Skin epidermis (tissue), 12 donors: ENCODE results near the gene RUNX2.
A peak's percentile ranks its signal among the peaks of the same experiment; 100 is the strongest.
"Not testable (repeated sequence)": the region's sequence is repeated elsewhere in the genome, so short reads cannot be mapped to it uniquely, and the experiment has no call there.

ENCODE experiments used
- H3K27ac ChIP-seq, 21 experiments: fragments of 200-600 bp; sonication (generic) in 11 of 21; one replicate each; pipeline ENCODE4 v1.5.0; 2020; ENCODE audit warnings: mild to moderate bottlenecking in 3 of 21, inconsistent platforms in 2 of 21, moderate library complexity in 2 of 21
- H3K4me3 ChIP-seq, 7 experiments: fragments of 200-600 bp; sonication (generic) in 2 of 7; one replicate each; pipeline ENCODE4 v1.5.0; 2020; ENCODE audit warnings: inconsistent platforms in 2 of 7, mild to moderate bottlenecking in 2 of 7, moderate library complexity in 1 of 7

RUNX2 gene

GRCh38 chr6:45667300-45667699, 339.2 kb downstream of the RUNX2 start:
- no peak overlapping the region for H3K27ac ChIP-seq
- no peak overlapping the region for H3K4me3 ChIP-seq

GRCh38 chr6:45667766-45668165, 339.6 kb downstream of the RUNX2 start:
- Histone ChIP-seq H3K4me3 (no peak overlapping the region), H3K27ac (no peak overlapping the region)

GRCh38 chr6:45668705-45669104, 340.6 kb downstream of the RUNX2 start:
- Histone ChIP-seq H3K4me3 (no peak overlapping the region), H3K27ac (no peak overlapping the region)

- H3K4me3 ChIP-seq, H3K27ac ChIP-seq: not testable (repeated sequence)
Measured at GRCh38 chr6:45673167-45673566, 345.0 kb downstream of the RUNX2 start.

GRCh38 chr6:45675166-45675565, 347.0 kb downstream of the RUNX2 start:
- peak overlapping the region in 2 of 21 experiments; percentile 29 to 34 for H3K27ac ChIP-seq
- not testable (repeated sequence) for H3K4me3 ChIP-seq

DNA sequence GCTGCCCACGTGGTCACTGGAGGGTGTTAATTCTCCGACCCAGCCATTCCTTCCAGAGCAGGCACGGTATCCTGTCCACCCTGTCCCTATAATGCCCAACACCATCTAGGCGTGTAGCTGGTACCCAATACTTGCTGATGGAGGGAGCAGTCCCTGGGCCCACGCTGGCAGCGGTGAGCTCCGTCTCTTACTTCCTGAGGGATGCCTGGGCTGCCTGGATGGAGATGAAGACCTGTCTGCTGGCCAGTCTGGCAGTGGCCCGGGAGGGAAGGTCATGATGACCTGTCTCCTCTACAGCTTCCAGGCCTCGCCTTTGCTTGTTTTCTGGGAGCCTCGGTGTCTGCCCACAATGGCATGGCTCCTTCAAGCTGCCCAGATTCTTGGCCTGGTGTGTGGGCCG, 347.5 kb downstream of the RUNX2 start:
- Histone ChIP-seq H3K27ac (peak overlapping the region in 3 of 21 experiments; percentile 29 to 34 (median 29)), H3K4me3 (no peak overlapping the region)

DNA sequence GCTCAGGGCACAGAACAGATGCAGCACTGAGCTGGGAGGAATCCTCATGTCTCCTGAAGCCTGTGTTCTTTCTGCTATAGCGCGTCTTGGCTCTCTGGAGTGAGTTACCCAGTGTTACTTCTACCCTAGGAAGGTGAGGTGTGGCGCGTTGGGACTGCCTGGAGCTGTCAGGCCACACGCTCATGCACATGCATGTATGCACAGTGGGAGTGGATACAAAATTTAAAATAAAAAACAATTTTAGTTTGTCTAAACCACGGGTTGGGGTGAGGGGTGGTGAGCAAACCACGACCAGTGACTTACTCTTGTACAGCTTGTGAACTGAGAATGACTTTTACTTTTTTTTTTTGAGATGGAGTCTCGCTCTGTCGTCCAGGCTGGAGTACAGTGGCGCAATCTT, 348.2 kb downstream of the RUNX2 start:
- Histone ChIP-seq H3K27ac (peak overlapping the region in 1 of 21 experiments; percentile 73), H3K4me3 (no peak overlapping the region)

DNA sequence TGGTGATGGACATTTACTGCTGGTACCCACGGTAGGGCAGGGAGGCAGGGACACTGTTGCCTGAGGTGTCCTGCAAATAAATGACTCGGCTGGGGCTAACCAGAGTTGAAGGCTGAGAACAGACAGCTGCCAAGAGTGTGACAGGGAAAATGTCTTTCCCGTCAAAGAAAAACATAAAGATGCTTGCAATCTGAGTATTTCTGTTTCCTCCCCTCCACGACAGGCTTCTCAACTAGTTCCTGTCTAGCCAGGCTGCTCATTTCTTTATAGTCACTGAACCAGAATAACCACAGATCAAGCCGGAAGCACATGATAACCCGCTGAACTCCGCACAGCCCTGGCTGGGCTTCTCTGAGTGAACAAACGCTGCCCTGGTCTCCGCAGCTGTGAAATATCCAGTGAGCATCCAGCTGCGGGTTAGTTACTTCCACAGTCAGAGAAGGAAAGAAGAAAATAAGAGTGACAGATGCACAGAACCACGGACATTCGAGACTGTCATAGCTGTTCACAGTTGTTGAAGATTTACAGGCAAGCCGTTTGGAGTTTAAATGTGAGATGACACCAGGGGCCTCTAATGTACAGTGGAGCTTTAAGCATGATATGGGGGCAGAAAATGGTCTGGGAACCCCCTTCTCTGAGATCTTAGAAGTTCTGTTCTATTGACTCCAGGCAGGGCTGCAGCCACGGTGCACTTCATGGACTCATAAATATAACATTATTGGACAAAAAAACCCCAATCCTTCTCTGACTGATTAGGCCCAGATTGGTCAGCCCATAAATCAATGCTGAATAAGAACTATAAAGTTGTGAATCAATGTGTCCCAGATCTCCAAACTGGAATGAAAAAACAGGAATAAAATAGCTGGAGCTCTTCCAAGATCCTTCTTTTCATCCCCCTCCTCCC, 349.5 kb downstream of the RUNX2 start:
- H3K27ac ChIP-seq: peak overlapping the region in 9 of 21 experiments; percentile 34 to 73 (median 60)

DNA sequence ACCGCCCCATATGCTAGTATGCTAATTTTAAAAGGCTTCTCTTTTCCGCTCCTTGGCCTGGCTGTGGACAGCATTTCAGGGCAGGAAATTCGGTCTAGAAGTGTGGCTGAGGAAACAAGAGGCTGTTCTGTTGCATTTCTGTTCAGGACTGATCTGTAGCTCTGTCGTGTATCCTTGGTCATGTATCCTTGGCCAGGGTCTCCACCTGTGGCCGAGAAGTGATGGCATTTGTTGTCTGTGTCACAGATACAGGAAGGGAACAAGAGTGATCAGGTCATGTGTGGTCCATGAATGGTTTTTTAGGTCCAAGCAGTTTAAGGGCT, 350.1 kb downstream of the RUNX2 start:
- Histone ChIP-seq H3K4me3 (no peak overlapping the region), H3K27ac (peak overlapping the region in 4 of 21 experiments; percentile 36 to 72 (median 62))

More for the DNA sequence above, 349.5 kb downstream of the RUNX2 start:
- H3K4me3 ChIP-seq: no peak overlapping the region

- H3K27ac ChIP-seq: no peak overlapping the region
- H3K4me3 ChIP-seq: no peak overlapping the region
Measured at GRCh38 chr6:45679163-45679562, 351.0 kb downstream of the RUNX2 start.

GRCh38 chr6:45679631-45680030, 351.5 kb downstream of the RUNX2 start:
- no peak overlapping the region for H3K4me3 ChIP-seq

DNA sequence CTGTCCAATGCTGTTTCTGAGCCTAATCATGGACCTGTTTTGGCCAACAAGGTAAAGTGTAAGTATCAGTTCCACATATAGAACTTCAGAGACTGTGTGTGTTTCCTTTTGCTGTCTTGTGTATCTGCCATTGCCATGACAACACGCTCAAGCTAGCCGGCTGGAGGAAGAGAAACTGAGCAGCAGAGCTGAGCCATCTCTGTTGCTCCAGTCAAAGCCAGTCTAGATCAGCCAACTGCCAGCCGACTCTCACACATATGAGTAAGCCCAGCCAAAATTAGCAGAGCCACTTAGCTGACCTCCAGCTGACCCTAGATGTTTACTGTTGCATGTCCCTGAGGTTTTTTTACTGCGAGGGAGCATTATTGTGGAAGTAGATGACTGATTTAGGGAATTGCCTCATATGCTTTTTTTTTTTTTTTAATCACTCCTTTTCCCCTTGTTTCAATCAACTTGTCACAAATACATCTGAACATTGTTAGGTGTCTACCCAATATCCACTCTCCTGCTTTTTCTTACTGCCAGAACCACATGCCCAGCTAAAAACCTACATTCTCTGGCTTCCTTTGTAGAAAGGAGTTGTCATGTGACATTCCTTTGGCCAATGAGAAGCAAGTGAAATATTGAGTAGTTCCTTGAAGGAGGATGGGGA, 353.9 kb downstream of the RUNX2 start:
- no peak overlapping the region for H3K4me3 ChIP-seq
- no peak overlapping the region for H3K27ac ChIP-seq

More at GRCh38 chr6:45679631-45680030, 351.5 kb downstream of the RUNX2 start:
- H3K27ac ChIP-seq: no peak overlapping the region

GRCh38 chr6:45684476-45684875, 356.3 kb downstream of the RUNX2 start:
- Histone ChIP-seq H3K4me3 (no peak overlapping the region), H3K27ac (no peak overlapping the region)

GRCh38 chr6:45685076-45685475, 356.9 kb downstream of the RUNX2 start:
- Histone ChIP-seq H3K4me3 (no peak overlapping the region), H3K27ac (no peak overlapping the region)

- no peak overlapping the region for H3K27ac ChIP-seq
- no peak overlapping the region for H3K4me3 ChIP-seq
Measured at GRCh38 chr6:45686841-45687569, 358.9 kb downstream of the RUNX2 start.

DNA sequence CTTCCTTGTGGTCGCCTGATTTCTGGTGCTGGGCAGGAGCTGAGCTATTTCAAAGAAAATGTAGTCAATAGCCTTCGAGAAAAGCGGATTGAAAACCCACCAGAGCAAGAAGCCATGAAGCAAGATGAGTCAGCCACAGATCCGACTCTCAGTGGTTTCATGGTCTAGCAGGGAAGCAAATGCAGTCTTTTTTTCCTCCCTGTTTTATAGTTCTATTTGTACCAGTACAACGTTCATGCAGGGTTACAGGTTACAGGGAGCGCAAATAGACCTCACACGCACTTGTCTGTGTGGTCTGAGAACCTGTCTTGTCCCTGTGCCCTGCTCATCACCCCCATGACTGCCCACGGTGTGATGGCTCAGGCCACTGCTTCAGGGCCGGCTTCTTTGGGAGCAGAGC, 359.4 kb downstream of the RUNX2 start:
- H3K27ac ChIP-seq: no peak overlapping the region
- no peak overlapping the region for H3K4me3 ChIP-seq

DNA sequence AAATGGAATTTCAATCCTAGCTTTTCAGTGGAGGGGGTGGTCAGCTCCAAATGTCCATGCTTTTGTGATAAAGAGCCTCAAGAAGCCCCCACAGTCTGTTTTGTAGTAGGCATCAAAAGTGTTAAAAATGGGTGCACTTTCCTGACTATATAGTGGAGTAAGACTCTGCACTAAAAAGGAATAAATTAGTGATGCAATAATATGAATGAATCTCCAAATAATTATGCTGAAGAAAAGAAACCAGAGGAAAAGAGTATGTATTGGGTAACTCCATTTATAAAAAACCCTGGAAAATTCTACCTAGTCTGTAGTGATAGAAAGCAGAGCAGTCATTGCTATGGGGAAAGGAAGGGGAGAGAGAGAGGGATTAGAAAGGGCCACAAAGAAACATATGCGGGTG, 360.1 kb downstream of the RUNX2 start:
- Histone ChIP-seq H3K27ac (no peak overlapping the region), H3K4me3 (no peak overlapping the region)

- no peak overlapping the region for H3K27ac ChIP-seq
- H3K4me3 ChIP-seq: no peak overlapping the region
Measured at GRCh38 chr6:45689926-45690615, 361.9 kb downstream of the RUNX2 start.

DNA sequence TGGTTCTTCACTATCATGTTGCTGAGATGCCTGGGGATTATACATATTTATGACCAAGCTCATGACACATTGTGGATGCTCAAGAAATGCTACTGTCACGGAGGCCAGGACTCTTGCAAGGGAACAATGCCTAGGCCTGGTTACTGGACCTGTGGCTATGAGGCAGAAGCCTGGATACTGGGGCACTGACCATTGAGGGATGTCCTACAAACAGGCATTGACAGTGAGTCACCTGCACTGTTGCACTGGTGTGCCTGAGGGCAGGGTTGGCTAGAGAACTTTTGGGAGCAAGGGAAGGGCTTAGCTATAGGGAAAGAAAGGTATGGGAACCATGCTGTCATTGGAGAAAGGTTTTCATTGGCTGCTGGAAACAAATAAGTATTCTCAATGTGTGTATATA, 362.7 kb downstream of the RUNX2 start:
- Histone ChIP-seq H3K4me3 (no peak overlapping the region), H3K27ac (no peak overlapping the region)

GRCh38 chr6:45691426-45691825, 363.3 kb downstream of the RUNX2 start:
- Histone ChIP-seq H3K4me3 (no peak overlapping the region), H3K27ac (no peak overlapping the region)
